Urinary bladder (tissue), 4 donors: ENCODE results near the gene PHACTR1. TPM values are rescaled to one million over a fixed set of nuclear protein-coding genes. Genes with fewer than 3 reads are reported as not detected.

ENCODE experiments used
- DNase-seq: peaks from one replicate; pipeline ENCODE4 v3.0.0-alpha.2; 2015; ENCODE audit errors: extremely low spot score
- H3K27ac ChIP-seq: one replicate; pipeline ENCODE4 v1.5.1; 2013; ENCODE audit warnings: low read depth, mild to moderate bottlenecking, moderate library complexity
- H3K36me3 ChIP-seq: one replicate; pipeline ENCODE4 v1.6.1; 2013; ENCODE audit warnings: mild to moderate bottlenecking, moderate library complexity; ENCODE audit not compliant: insufficient read depth
- H3K4me1 ChIP-seq: one replicate; pipeline ENCODE4 v1.6.1; 2013; ENCODE audit warnings: mild to moderate bottlenecking, moderate library complexity; ENCODE audit not compliant: insufficient read depth
- H3K4me3 ChIP-seq: one replicate; pipeline ENCODE4 v1.5.1; 2013; ENCODE audit warnings: low read depth, low read length
- WGBS: extraction: QIAGEN DNeasy Blood & Tissue Kit; methylation state at CpG from one replicate; pipeline ENCODE4 v1.1.7; 2013; 5-methylcytosine and 5-hydroxymethylcytosine counted together
- polyA plus RNA-seq: library from polyadenylated mRNA; stranded (reverse); fragments of 200-250 nt; gene quantifications from one replicate; pipeline ENCODE4 v1.2.3, GENCODE V29; 2013
- total RNA-seq: library from RNA; depleted of rRNA; stranded (reverse); fragments of >200 nt; gene quantifications from one replicate; pipeline ENCODE4 v1.2.3, GENCODE V29; 2014
- donor health status: healthy with polysubstance abuse.
- donor health status: healthy.

Gene PHACTR1
- total and polyA plus RNA-seq, 2 donors = 3.3 to 4.3 TPM

GRCh38 chr6:13006578-13007300, 290.2 kb downstream of the PHACTR1 start:
- no peaks in the 10 kb centered on the region for H3K4me1 ChIP-seq
- WGBS = 54% methylated on average over 4 of the region's 4 CpGs
- no peak for DNase-seq
- H3K36me3 ChIP-seq = no peaks in the 10 kb centered on the region
- no peak overlapping the region for H3K4me3 ChIP-seq
- H3K27ac ChIP-seq = no peak overlapping the region

DNA sequence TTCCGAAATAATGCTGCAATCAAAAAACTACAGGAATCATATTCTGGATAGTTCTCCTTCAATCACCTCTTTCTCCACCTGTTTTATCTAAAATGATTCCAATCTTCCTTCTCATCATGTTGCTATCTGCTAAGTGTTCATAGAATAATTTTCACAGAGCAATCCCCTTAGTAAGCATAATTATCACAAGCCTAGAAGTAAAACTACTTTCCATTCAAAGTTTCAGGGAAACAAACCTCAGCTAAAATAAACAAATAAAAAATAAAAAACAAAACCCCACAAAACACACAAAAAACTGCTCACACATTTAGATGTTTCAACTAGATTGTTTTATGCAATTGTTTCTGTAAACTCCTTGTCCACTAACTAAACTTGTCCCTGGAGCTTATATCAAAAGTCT, 291.2 kb downstream of the PHACTR1 start:
- DNase-seq = no peak
- H3K4me1 ChIP-seq = no peaks in the 10 kb centered on the region
- no peak overlapping the region for H3K27ac ChIP-seq
- no peaks in the 10 kb centered on the region for H3K36me3 ChIP-seq
- WGBS = 92% methylated on average over 1 of the region's 1 CpG
- H3K4me3 ChIP-seq = no peak overlapping the region

DNA sequence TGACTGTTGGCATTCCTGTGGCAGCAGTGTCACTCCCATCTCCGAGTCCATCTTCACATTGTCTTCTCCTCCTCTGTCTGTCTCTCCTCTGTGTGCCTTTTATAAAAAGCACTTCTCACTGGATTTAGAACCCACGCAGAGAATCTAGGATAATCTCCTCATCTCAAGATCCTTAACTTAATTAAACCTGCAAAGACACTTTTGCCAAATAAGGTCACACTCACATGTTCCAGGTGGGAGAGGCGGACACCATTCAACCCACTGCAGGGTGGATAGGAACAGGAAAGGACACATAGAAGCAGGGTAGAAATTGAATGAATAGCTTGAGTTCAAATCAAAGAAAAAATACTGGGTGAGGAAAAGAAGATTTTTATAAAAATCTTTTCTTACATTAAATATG, 292.5 kb downstream of the PHACTR1 start:
- no peaks in the 10 kb centered on the region for H3K36me3 ChIP-seq
- WGBS = 95% methylated on average over 3 of the region's 3 CpGs
- no peak for DNase-seq
- no peak overlapping the region for H3K27ac ChIP-seq
- H3K4me3 ChIP-seq = no peak overlapping the region
- H3K4me1 ChIP-seq = no peaks in the 10 kb centered on the region

DNA sequence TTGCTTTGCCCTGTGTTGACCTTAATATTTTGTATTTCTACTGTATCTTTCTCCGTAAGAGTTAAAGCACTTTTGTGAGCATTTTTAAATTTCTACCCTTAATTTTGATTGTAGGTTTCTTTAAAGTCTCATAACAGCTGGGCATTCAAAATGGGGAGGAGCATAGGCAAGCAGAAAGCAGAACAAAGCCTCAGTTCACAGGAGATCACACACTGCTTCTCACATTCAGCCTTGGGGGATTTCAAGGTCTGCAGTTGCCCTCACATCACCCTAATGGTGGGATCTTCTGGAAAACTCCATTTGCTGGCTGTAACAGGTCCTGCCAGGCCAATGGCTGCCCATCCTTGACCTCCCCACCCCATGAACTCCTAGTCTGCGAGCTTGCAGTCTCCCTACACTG, 292.9 kb downstream of the PHACTR1 start:
- WGBS = 96% methylated on average over 2 of the region's 2 CpGs
- Histone ChIP-seq H3K36me3 (no peaks in the 10 kb centered on the region), H3K4me3 (no peak overlapping the region), H3K4me1 (no peaks in the 10 kb centered on the region), H3K27ac (no peak overlapping the region)
- no peak for DNase-seq

DNA sequence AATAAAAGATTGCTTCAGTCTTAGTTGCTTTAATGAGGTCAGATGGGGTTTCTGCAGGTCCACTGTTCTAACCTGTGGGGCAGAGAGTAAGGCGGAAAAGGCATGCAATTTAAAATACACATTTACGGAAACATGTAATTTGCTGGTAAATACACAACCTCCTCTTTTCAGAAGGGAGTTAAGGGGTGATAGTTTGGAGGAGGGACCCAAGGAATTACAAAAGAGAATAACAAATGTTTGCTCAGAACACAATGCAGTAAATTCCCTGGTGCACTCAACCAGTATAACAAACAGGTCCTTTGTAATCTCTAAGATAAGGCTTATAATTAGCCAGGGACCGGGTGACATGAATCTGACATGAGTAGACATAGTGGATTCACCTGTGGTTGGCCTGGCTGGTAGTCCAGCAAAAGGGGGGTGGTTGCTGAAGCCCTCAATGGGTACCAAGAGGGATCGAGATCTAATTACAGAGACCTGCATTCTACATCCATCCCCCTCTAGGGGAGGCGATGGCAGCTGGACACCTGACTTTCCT, 295.1 kb downstream of the PHACTR1 start:
- no peak for DNase-seq
- 90% methylated on average over 5 of the region's 5 CpGs for WGBS
- no peaks in the 10 kb centered on the region for H3K36me3 ChIP-seq
- H3K4me1 ChIP-seq = no peaks in the 10 kb centered on the region
- H3K4me3 ChIP-seq = no peak overlapping the region
- H3K27ac ChIP-seq = no peak overlapping the region

DNA sequence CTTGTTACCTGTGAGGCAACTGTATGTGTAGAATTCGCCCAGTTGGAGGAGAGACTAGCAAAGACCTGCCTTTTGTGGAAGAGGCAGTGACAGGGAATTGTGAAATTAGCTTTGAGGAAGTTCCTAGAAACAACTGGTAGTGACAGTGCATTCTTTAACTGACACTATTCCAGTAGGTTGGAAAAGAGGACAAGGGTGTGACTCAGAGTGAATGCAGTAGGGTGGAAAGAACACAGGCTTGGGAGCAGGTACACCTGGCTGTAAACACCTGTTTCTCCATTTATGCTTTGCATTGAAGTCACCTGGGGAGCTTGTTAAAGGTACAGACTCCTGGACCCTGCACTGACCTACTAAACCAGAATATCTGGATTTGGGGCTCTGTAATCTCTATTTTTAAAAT, 295.7 kb downstream of the PHACTR1 start:
- no peak for DNase-seq
- no peak overlapping the region for H3K4me3 ChIP-seq
- no peaks in the 10 kb centered on the region for H3K4me1 ChIP-seq
- H3K36me3 ChIP-seq = no peaks in the 10 kb centered on the region
- 77% methylated on average over 1 of the region's 1 CpG for WGBS
- H3K27ac ChIP-seq = no peak overlapping the region

DNA sequence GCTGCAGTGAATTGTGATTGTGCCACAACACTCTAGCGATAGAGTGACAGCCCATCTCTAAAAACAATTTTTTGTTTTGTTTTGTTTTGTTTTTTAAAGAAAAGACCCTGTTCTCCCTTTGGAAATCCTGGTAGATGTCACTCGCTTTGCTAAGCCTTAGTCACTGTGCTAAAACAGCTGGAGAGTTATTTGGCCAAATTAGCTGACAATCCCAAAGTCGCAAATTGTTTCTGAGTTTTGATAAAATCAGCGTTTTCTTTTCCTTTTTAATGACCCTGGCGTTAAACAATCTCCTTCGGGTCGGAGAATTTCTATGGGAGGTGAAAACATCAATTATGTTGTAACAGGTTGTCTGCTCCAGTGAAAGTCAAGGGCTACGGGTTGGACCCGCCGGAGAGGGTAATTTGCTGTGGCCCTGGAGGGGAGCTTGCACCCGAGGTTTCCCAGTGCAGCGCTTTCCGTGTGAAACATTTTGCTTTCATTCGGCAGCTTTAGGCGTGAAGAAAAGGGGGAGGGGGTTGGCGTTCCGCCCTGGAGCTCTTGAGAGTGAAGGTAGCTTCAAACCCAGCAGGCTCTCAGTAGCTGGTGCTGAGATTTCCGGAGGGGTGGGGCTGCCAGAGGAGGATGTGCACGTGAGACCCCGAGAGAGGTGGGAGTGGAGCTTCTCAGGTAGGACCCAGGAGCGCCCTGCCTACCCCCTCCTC, 296.6 kb downstream of the PHACTR1 start:
- Histone ChIP-seq H3K27ac (no peak overlapping the region), H3K36me3 (no peaks in the 10 kb centered on the region), H3K4me1 (no peaks in the 10 kb centered on the region), H3K4me3 (peak overlapping the region; percentile 51)
- no peak for DNase-seq
- 14% methylated on average over 21 of the region's 21 CpGs for WGBS

DNA sequence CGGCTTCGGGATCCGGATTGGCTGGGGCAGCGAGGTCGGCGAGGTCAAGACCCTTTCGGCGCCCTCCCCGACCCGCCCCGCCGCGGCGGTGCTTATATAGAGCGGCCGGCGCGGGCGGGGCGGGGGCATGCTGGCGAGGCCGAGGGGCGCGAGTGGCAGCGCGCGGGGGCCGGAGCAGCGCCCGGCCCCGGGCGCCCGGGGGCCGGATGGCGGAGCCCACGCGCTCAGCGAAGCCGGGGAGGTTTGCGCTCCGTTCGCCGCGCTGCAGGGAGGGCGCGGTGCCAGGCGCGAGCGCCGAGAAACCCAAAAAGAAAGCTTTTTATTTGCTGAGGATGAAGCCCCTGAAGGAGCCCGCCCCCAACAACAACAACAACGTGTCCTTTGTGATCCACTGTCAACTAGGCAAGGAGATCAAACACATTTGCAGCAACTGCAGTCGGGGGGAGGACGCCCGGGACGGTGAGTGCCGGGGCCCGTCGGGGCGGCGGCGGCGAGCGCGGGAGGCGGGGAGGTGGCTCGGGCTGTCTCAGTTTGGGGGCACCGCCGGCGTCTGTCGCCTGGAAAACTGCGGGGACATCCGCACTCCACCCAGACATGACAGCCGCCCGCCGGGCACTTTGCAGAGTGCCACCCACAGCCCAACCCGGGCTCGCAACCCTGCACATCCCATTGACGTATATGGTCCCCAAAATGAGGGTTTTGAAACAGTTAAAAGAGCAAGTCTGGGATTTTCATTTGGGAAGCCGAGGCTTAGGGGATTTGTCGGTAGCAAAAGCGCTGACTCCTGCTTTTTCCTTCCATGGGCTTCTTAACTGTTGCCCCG, 297.3 kb downstream of the PHACTR1 start:
- WGBS = under 1% methylated on average over 83 of the region's 83 CpGs
- DNase-seq = no peak
- no peaks in the 10 kb centered on the region for H3K36me3 ChIP-seq
- H3K27ac ChIP-seq = no peak overlapping the region
- H3K4me3 ChIP-seq = peak overlapping the region; percentile 51
- H3K4me1 ChIP-seq = no peaks in the 10 kb centered on the region

DNA sequence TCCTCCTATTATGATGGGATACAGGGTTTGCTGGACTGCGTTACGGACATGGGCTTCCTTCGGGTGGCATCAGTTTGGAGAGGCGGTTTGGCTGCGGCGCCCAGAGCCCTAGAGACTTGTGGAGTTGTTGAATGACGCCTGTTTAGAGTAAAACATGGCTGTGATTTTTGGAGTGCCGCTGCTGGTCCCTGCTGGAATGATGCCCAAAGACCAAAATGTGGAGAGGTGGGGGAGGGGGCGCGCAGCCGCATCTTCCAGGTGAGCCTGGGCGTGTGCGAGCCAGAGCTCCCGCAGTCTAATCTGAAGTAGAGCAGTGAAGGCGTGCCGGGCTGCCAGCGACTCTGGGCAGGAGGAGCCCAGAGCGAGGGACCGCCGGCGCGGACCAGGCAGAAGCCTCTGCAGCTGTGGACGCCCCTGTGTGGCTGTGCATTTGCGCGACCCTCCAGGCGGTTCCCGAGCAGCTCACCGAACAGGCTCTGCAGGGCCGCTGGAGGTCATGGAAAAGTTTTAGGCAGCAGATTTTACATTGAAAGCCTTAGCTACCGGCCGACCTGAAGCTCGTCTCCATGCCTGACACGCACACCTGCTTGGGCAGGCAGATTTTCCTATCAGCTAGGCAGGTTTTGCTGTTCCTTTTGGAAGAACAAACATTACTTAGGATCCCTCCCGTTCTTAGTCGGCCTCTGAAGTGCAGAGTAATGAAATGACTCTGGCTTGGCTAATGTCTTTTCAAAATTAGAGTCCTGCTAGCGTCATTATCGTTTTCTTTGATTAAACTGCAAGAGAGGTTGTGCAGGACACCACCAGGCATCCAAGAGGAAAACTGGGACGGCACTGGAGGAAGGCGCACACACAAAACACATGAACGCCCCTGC, 298.2 kb downstream of the PHACTR1 start:
- H3K4me1 ChIP-seq = no peaks in the 10 kb centered on the region
- DNase-seq = no peak
- 27% methylated on average over 40 of the region's 40 CpGs for WGBS

GRCh38 chr6:13015379-13015681, 298.8 kb downstream of the PHACTR1 start:
- 67% methylated on average over 3 of the region's 3 CpGs for WGBS
- Histone ChIP-seq H3K27ac (no peak overlapping the region), H3K36me3 (no peaks in the 10 kb centered on the region), H3K4me1 (no peaks in the 10 kb centered on the region), H3K4me3 (no peak overlapping the region)
- no peak for DNase-seq

More for the DNA sequence above, 298.2 kb downstream of the PHACTR1 start:
- Histone ChIP-seq H3K27ac (no peak overlapping the region), H3K36me3 (no peaks in the 10 kb centered on the region), H3K4me3 (peak overlapping the region; percentile 51)

GRCh38 chr6:13024616-13025015, 308.0 kb downstream of the PHACTR1 start:
- H3K36me3 ChIP-seq = no peaks in the 10 kb centered on the region
- no peak overlapping the region for H3K4me3 ChIP-seq
- no peak for DNase-seq
- WGBS = 93% methylated on average over 2 of the region's 2 CpGs
- no peaks in the 10 kb centered on the region for H3K4me1 ChIP-seq
- H3K27ac ChIP-seq = no peak overlapping the region

GRCh38 chr6:13025893-13026499, 309.4 kb downstream of the PHACTR1 start:
- Histone ChIP-seq H3K27ac (no peak overlapping the region), H3K36me3 (no peaks in the 10 kb centered on the region)

GRCh38 chr6:13026557-13026956, 310.0 kb downstream of the PHACTR1 start:
- no peak overlapping the region for H3K27ac ChIP-seq

More at GRCh38 chr6:13025893-13026499, 309.4 kb downstream of the PHACTR1 start:
- H3K4me3 ChIP-seq = no peak overlapping the region
- no peaks in the 10 kb centered on the region for H3K4me1 ChIP-seq
- DNase-seq = no peak
- 69% methylated on average over 5 of the region's 5 CpGs for WGBS

More at GRCh38 chr6:13026557-13026956, 310.0 kb downstream of the PHACTR1 start:
- no peaks in the 10 kb centered on the region for H3K36me3 ChIP-seq
- no peak for DNase-seq
- H3K4me3 ChIP-seq = no peak overlapping the region
- H3K4me1 ChIP-seq = no peaks in the 10 kb centered on the region
- 60% methylated on average over 5 of the region's 5 CpGs for WGBS
